DOHH2 (cell line): ENCODE results near the gene ZCCHC9.
"Not testable (repeated sequence)": the region's sequence is repeated elsewhere in the genome, so short reads cannot be mapped to it uniquely, and the experiment has no call there.

Experiments used
- H3F3A ChIP-seq: fragments of 200-600 bp; sonication (generic), shearing (Covaris generic); 2 replicates; pipeline ENCODE4 v1.6.0; 2016; ENCODE audit warnings: antibody characterized with exemption, mild to moderate bottlenecking; ENCODE audit not compliant: control insufficient read depth, insufficient read depth
- H3K27ac ChIP-seq: fragments of 200-600 bp; sonication (generic); 2 replicates; pipeline ENCODE4 v1.5.1; 2014; ENCODE audit warnings: low read depth, mild to moderate bottlenecking, low read length, moderate library complexity
- H3K27me3 ChIP-seq: fragments of 200-600 bp; sonication (generic); 2 replicates; pipeline ENCODE4 v1.6.1; 2014; ENCODE audit warnings: mild to moderate bottlenecking, low read length, mixed read lengths; ENCODE audit not compliant: control insufficient read depth
- H3K36me3 ChIP-seq: fragments of 200-600 bp; sonication (generic); 2 replicates; pipeline ENCODE4 v1.6.1; 2014; ENCODE audit warnings: mild to moderate bottlenecking, low read length, moderate library complexity, mixed read lengths; ENCODE audit not compliant: control insufficient read depth
- H3K4me1 ChIP-seq: fragments of 200-600 bp; sonication (generic); 2 replicates; pipeline ENCODE4 v1.6.1; 2014; ENCODE audit warnings: mild to moderate bottlenecking, low read length, mixed read lengths; ENCODE audit not compliant: control insufficient read depth
- H3K4me2 ChIP-seq: fragments of 200-600 bp; sonication (generic); 2 replicates; pipeline ENCODE4 v1.6.0; 2014; ENCODE audit warnings: mild to moderate bottlenecking, low read length, moderate library complexity
- H3K4me3 ChIP-seq: fragments of 200-600 bp; sonication (generic); 2 replicates; pipeline ENCODE4 v1.5.1; 2014; ENCODE audit warnings: mild to moderate bottlenecking, low read length, mixed read lengths
- H3K79me2 ChIP-seq: fragments of 200-600 bp; sonication (generic); 2 replicates; pipeline ENCODE4 v1.6.1; 2014; ENCODE audit warnings: mild to moderate bottlenecking, low read length, mixed read lengths; ENCODE audit not compliant: control insufficient read depth
- H3K9me2 ChIP-seq: fragments of 200-600 bp; sonication (generic); replicated peaks from 2 replicates; pipeline ENCODE4 v1.6.1; 2014; ENCODE audit warnings: mild to moderate bottlenecking, low read length, mixed read lengths; ENCODE audit not compliant: control insufficient read depth
- H3K9me3 ChIP-seq: fragments of 200-600 bp; sonication (generic); 2 replicates; pipeline ENCODE4 v1.6.1; 2014; ENCODE audit warnings: antibody characterized with exemption, low read length, mixed read lengths; ENCODE audit not compliant: control insufficient read depth, insufficient read depth
- H4K20me1 ChIP-seq: fragments of 200-600 bp; sonication (generic); 2 replicates; pipeline ENCODE4 v1.6.0; 2014; ENCODE audit warnings: low read depth, mild to moderate bottlenecking, antibody characterized with exemption, low read length, moderate library complexity; ENCODE audit not compliant: control insufficient read depth, insufficient read depth
- CTCF ChIP-seq: fragments of 200-600 bp; sonication (generic); IDR thresholded peaks from one replicate; pipeline ENCODE4 v1.5.1; 2014; ENCODE audit warnings: antibody characterized with exemption, mild to moderate bottlenecking, low read depth, low read length; ENCODE audit not compliant: poor library complexity, severe bottlenecking
- EZH2phosphoT487 ChIP-seq: fragments of 200-600 bp; sonication (generic); IDR thresholded peaks from 2 replicates; pipeline ENCODE4 v1.6.1; 2017; ENCODE audit warnings: borderline replicate concordance, mild to moderate bottlenecking, antibody characterized with exemption, low read length, moderate library complexity, mixed read lengths

ZCCHC9 gene

GRCh38 chr5:81290146-81290545 is 11.2 kb upstream of the ZCCHC9 start:
- peaks cover 85% of the 10 kb centered on the region for H3K79me2 ChIP-seq
- H3K4me1 ChIP-seq: peaks cover 61% of the 10 kb centered on the region
- peaks cover 3% of the 10 kb centered on the region for H3F3A ChIP-seq
- no peak overlapping the region for H3K27ac ChIP-seq
- H3K4me3 ChIP-seq: no peak overlapping the region
- H3K9me3 ChIP-seq: peaks cover 25% of the 10 kb centered on the region
- H3K27me3 ChIP-seq: no peaks in the 10 kb centered on the region
- peaks cover 18% of the 10 kb centered on the region for H3K36me3 ChIP-seq
- H3K9me2 ChIP-seq: no peaks in the 10 kb centered on the region
- TF ChIP-seq EZH2phosphoT487 (no peak), CTCF (no peak)
- no peak overlapping the region; the same call in 1 of the 2 replicates for H3K4me2 ChIP-seq
- H4K20me1 ChIP-seq: no peaks in the 10 kb centered on the region

GRCh38 chr5:81292130-81292529 is 9.3 kb upstream of the ZCCHC9 start:
- H3K79me2 ChIP-seq: peaks cover 78% of the 10 kb centered on the region
- peaks cover 25% of the 10 kb centered on the region for H3K9me3 ChIP-seq
- H3K27ac ChIP-seq: no peak overlapping the region

GRCh38 chr5:81294021-81294420 is 7.4 kb upstream of the ZCCHC9 start:
- H3F3A ChIP-seq, H3K4me2 ChIP-seq, H3K9me2 ChIP-seq, H4K20me1 ChIP-seq, H3K4me3 ChIP-seq, H3K27me3 ChIP-seq, H3K27ac ChIP-seq: not testable (repeated sequence)
- Histone ChIP-seq H3K79me2 (peaks cover 79% of the 10 kb centered on the region), H3K36me3 (peaks cover 21% of the 10 kb centered on the region), H3K4me1 (peaks cover 30% of the 10 kb centered on the region), H3K9me3 (peaks cover 25% of the 10 kb centered on the region)

More at GRCh38 chr5:81292130-81292529, 9.3 kb upstream of the ZCCHC9 start:
- peaks cover 18% of the 10 kb centered on the region for H3K36me3 ChIP-seq
- H3K4me1 ChIP-seq: peaks cover 41% of the 10 kb centered on the region
- no peaks in the 10 kb centered on the region for H3K27me3 ChIP-seq
- H3K4me2 ChIP-seq: no peak overlapping the region
- peaks cover 3% of the 10 kb centered on the region for H3F3A ChIP-seq
- H3K9me2 ChIP-seq: no peaks in the 10 kb centered on the region
- no peak for TF ChIP-seq CTCF
- TF ChIP-seq EZH2phosphoT487: no peak
- no peaks in the 10 kb centered on the region for H4K20me1 ChIP-seq
- no peak overlapping the region for H3K4me3 ChIP-seq

GRCh38 chr5:81297531-81297930 is 3.9 kb upstream of the ZCCHC9 start:
- Histone ChIP-seq H3K27ac (no peak overlapping the region), H3K9me3 (peaks cover 8% of the 10 kb centered on the region), H3F3A (no peaks in the 10 kb centered on the region; the same call in 1 of the 2 replicates), H3K36me3 (peaks cover 17% of the 10 kb centered on the region), H3K27me3 (no peaks in the 10 kb centered on the region), H3K79me2 (peaks cover 78% of the 10 kb centered on the region), H3K4me2 (no peak overlapping the region), H3K4me1 (peaks cover 29% of the 10 kb centered on the region), H4K20me1 (no peaks in the 10 kb centered on the region), H3K9me2 (no peaks in the 10 kb centered on the region), H3K4me3 (no peak overlapping the region)
- TF ChIP-seq EZH2phosphoT487 (no peak), CTCF (no peak)
